ENCODE measurements around the gene FANCE. TPM values are rescaled to one million over a fixed set of nuclear protein-coding genes. Genes with fewer than 3 reads are reported as not detected.

Gene FANCE
- total and polyA plus RNA-seq, 9 of the 15 experiments (the other 6 are each of a cell fraction or from before 2014, with no cell fraction given) = 5.7 to 30.2 (median 17.0) TPM

DNA sequence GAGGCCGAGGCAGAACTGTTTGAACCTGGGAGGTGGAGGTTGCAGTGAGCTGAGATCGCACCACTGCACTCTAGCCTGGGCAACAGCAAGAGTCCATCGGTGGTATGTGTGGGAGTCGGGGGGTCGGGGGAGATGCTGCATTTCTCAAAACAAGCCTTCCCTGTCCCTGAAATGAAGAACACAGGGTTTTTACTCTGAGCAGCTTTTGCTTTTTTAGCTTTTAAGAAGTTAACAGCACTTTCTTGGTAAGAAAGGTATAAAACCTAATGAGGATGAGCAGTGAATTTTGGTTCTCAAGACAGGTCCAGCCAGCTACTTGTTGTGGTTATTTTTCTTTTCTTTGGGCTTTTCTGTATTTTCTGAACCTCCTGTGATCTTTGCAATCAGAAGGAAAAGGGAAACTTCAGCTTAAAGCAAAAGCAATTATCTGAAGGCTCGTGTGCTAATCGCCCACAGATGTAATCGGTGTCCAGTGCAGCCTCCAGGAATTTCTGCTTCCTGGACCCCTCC, 19.8 kb downstream of the FANCE start (continued):
- peak; percentile 39 for TF ChIP-seq RBFOX2 (IDR thresholded peaks at IDR 0.05; ENCODE audit: low read depth, low read length)
- no peak for TF ChIP-seq SMARCB1 (IDR thresholded peaks at IDR 0.05; ENCODE audit: insufficient read length, low read depth)
- TF ChIP-seq, protein P1, sequence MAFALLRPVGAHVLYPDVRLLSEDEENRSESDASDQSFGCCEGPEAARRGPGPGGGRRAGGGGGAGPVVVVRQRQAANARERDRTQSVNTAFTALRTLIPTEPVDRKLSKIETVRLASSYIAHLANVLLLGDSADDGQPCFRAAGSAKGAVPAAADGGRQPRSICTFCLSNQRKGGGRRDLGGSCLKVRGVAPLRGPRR (CRISPR knock-in tag; IDR thresholded peaks at IDR 0.05) = no peak
- peak in 1 of 2 experiments; percentile 35; a peak in 1 of 4 replicates for TF ChIP-seq RCOR1 (IDR thresholded peaks at IDR 0.05; ENCODE audit: borderline replicate concordance in 1 of 2, low read depth in 2 of 2, low read length in 2 of 2)
- TF ChIP-seq, protein P2, sequence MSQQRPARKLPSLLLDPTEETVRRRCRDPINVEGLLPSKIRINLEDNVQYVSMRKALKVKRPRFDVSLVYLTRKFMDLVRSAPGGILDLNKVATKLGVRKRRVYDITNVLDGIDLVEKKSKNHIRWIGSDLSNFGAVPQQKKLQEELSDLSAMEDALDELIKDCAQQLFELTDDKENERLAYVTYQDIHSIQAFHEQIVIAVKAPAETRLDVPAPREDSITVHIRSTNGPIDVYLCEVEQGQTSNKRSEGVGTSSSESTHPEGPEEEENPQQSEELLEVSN (IDR thresholded peaks at IDR 0.05; ENCODE audit: borderline replicate concordance in 1 of 2, extremely low read depth in 1 of 2, insufficient read depth in 1 of 2, insufficient read length in 1 of 2, low read depth in 1 of 2, low read length in 1 of 2, poor library complexity in 1 of 2, severe bottlenecking in 1 of 2) = no peak
- 0 out of 2 replicates have a peak, but pooled peaks have one; percentile 81 for TF ChIP-seq POLR2AphosphoS2 (IDR thresholded peaks at IDR 0.05; ENCODE audit: low read length)
- TF ChIP-seq ZNF764 (CRISPR knock-in tag; IDR thresholded peaks at IDR 0.05; ENCODE audit: low read depth) = 0 out of 2 replicates have a peak, but pooled peaks have one; percentile 16
- 0 out of 2 replicates have a peak, but pooled peaks have one; percentile 26 for TF ChIP-seq GABPB2 (CRISPR knock-in tag; conservative IDR thresholded peaks at IDR 0.05)
- 0 out of 2 replicates have a peak, but pooled peaks have one; percentile 0 for TF ChIP-seq POLR2H (tag; IDR thresholded peaks at IDR 0.05; ENCODE audit: low read depth)
- no peak for TF ChIP-seq ZNF316 (IDR thresholded peaks at IDR 0.05)
- no peak for TF ChIP-seq BRCA1 (IDR thresholded peaks at IDR 0.05)
- TF ChIP-seq BRCA1 (CRISPR knock-in tag; IDR thresholded peaks at IDR 0.05) = no peak
- TF ChIP-seq CBFA2T2 (conservative IDR thresholded peaks at IDR 0.05) = no peak
- no peak for TF ChIP-seq EZH2 (IDR thresholded peaks at IDR 0.05; ENCODE audit: borderline replicate concordance, low read depth, low read length)
- TF ChIP-seq, protein P3, sequence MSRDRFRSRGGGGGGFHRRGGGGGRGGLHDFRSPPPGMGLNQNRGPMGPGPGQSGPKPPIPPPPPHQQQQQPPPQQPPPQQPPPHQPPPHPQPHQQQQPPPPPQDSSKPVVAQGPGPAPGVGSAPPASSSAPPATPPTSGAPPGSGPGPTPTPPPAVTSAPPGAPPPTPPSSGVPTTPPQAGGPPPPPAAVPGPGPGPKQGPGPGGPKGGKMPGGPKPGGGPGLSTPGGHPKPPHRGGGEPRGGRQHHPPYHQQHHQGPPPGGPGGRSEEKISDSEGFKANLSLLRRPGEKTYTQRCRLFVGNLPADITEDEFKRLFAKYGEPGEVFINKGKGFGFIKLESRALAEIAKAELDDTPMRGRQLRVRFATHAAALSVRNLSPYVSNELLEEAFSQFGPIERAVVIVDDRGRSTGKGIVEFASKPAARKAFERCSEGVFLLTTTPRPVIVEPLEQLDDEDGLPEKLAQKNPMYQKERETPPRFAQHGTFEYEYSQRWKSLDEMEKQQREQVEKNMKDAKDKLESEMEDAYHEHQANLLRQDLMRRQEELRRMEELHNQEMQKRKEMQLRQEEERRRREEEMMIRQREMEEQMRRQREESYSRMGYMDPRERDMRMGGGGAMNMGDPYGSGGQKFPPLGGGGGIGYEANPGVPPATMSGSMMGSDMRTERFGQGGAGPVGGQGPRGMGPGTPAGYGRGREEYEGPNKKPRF (IDR thresholded peaks at IDR 0.05; ENCODE audit: low read depth, low read length) = no peak
- TF ChIP-seq, protein P4, sequence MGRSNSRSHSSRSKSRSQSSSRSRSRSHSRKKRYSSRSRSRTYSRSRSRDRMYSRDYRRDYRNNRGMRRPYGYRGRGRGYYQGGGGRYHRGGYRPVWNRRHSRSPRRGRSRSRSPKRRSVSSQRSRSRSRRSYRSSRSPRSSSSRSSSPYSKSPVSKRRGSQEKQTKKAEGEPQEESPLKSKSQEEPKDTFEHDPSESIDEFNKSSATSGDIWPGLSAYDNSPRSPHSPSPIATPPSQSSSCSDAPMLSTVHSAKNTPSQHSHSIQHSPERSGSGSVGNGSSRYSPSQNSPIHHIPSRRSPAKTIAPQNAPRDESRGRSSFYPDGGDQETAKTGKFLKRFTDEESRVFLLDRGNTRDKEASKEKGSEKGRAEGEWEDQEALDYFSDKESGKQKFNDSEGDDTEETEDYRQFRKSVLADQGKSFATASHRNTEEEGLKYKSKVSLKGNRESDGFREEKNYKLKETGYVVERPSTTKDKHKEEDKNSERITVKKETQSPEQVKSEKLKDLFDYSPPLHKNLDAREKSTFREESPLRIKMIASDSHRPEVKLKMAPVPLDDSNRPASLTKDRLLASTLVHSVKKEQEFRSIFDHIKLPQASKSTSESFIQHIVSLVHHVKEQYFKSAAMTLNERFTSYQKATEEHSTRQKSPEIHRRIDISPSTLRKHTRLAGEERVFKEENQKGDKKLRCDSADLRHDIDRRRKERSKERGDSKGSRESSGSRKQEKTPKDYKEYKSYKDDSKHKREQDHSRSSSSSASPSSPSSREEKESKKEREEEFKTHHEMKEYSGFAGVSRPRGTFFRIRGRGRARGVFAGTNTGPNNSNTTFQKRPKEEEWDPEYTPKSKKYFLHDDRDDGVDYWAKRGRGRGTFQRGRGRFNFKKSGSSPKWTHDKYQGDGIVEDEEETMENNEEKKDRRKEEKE (IDR thresholded peaks at IDR 0.05; ENCODE audit: borderline replicate concordance in 1 of 2, control insufficient read depth in 1 of 2, low read depth in 2 of 2, low read length in 1 of 2) = 0 out of 4 replicates have a peak, but pooled peaks of 1 of the 2 experiments have one; percentile 15
- TF ChIP-seq TAF1 (IDR thresholded peaks at IDR 0.05; ENCODE audit: control insufficient read depth, extremely low read depth, insufficient read depth, low read length, severe bottlenecking) = no peak
- peak; percentile 43 for TF ChIP-seq TEAD4 (IDR thresholded peaks at IDR 0.05; ENCODE audit: low read length)
- no peak for TF ChIP-seq TEAD4 (CRISPR knock-in tag; IDR thresholded peaks at IDR 0.05; ENCODE audit: borderline replicate concordance)
- no peak for TF ChIP-seq SETDB1 (IDR thresholded peaks at IDR 0.05; ENCODE audit: low read length)
